SK-N-SH (cell line): ENCODE data around the gene SNAI1. TPM values are rescaled to one million over a fixed set of nuclear protein-coding genes. Genes with fewer than 3 reads are reported as not detected.

ENCODE experiments used
- CTCF ChIA-PET: fragments of 300-600, 350-600 bp; formaldehyde crosslinking; extraction: SDS; loops from one replicate; lab custom pipeline; 2021; lab: Yijun Ruan, JAX
- POLR2A ChIA-PET: fragments of 350-600 bp; sonication (Branson Sonifier 250); formaldehyde crosslinking; extraction: SDS; loops from one replicate; lab custom pipeline; 2020; ENCODE audit warnings: antibody characterized with exemption, inconsistent platforms; lab: Yijun Ruan, JAX
- DNase-seq: peaks from one replicate; pipeline ENCODE4 v3.0.0; 2012
- H2AFZ ChIP-seq: fragments of 200-600 bp; sonication (generic); 2 replicates; pipeline ENCODE4 v1.8.1; 2016; ENCODE audit warnings: antibody characterized with exemption, mild to moderate bottlenecking, low read depth
- H3F3A ChIP-seq: fragments of 200-600 bp; sonication (generic); replicated peaks from 2 replicates; pipeline ENCODE3; 2016; ENCODE audit warnings: antibody characterized with exemption, mild to moderate bottlenecking; ENCODE audit not compliant: insufficient read depth
- H3K27ac ChIP-seq, 2 experiments: fragments of 200-500 bp in 1 of 2; fragments of 200-600 bp in 1 of 2; sonication (Bioruptor generic) in 1 of 2; sonication (generic), shearing (Covaris generic) in 1 of 2; 2 replicates each; pipeline versions ENCODE4 v1.5.1 to v1.6.1; 2014 to 2016; ENCODE audit warnings: low read depth in 2 of 2, inconsistent platforms in 1 of 2, low read length in 1 of 2, mild to moderate bottlenecking in 1 of 2, mixed read lengths in 1 of 2
- H3K27me3 ChIP-seq: fragments of 200-600 bp; sonication (generic), shearing (Covaris generic); 2 replicates; pipeline ENCODE4 v1.6.1; 2016; ENCODE audit warnings: mixed run types; ENCODE audit not compliant: insufficient read depth
- H3K36me3 ChIP-seq, 2 experiments: fragments of 200-500 bp in 1 of 2; fragments of 200-600 bp in 1 of 2; sonication (Bioruptor generic) in 1 of 2; sonication (generic) in 1 of 2; replicated peaks in 1 of 2; 2 replicates each; pipeline versions ENCODE3 to v1.5.1; 2014 to 2016; ENCODE audit warnings: low read length in 1 of 2, mild to moderate bottlenecking in 1 of 2; ENCODE audit not compliant: insufficient read depth in 2 of 2, control insufficient read depth in 1 of 2
- H3K4me1 ChIP-seq, 2 experiments: fragments of 200-500 bp in 1 of 2; fragments of 200-600 bp in 1 of 2; sonication (Bioruptor generic) in 1 of 2; sonication (generic), shearing (Covaris generic) in 1 of 2; 2 replicates each; pipeline versions ENCODE4 v1.5.1 to v1.6.1; 2014 to 2016; ENCODE audit warnings: low read depth in 1 of 2, low read length in 1 of 2, mixed run types in 1 of 2; ENCODE audit not compliant: insufficient read depth in 2 of 2, control insufficient read depth in 1 of 2
- H3K4me2 ChIP-seq: fragments of 200-600 bp; sonication (generic), shearing (Covaris generic); 2 replicates; pipeline ENCODE4 v1.6.1; 2017; ENCODE audit warnings: mixed run types
- H3K4me3 ChIP-seq, 2 experiments: fragments of 200-500 bp in 1 of 2; fragments of 200-600 bp in 1 of 2; sonication (Bioruptor generic) in 1 of 2; sonication (generic), shearing (Covaris generic) in 1 of 2; 2 replicates each; pipeline versions ENCODE4 v1.5.1 to v1.8.1; 2014 to 2016; ENCODE audit warnings: low read depth in 2 of 2, inconsistent platforms in 1 of 2, low read length in 1 of 2, mild to moderate bottlenecking in 1 of 2, mixed read lengths in 1 of 2, moderate library complexity in 1 of 2
- H3K79me2 ChIP-seq: fragments of 200-600 bp; sonication (generic); 2 replicates; pipeline ENCODE4 v1.8.1; 2017; ENCODE audit warnings: mild to moderate bottlenecking; ENCODE audit not compliant: insufficient read depth
- H3K9ac ChIP-seq: fragments of 200-600 bp; sonication (generic); 2 replicates; pipeline ENCODE4 v1.6.1; 2017; ENCODE audit warnings: mixed run types
- H3K9me2 ChIP-seq: fragments of 200-600 bp; sonication (generic); 2 replicates; pipeline ENCODE4 v1.6.1; 2017; ENCODE audit warnings: mixed run types
- H3K9me3 ChIP-seq: fragments of 200-600 bp; sonication (generic); 2 replicates; pipeline ENCODE4 v1.6.1; 2017; ENCODE audit warnings: mixed run types, mild to moderate bottlenecking, moderate library complexity
- H4K20me1 ChIP-seq: fragments of 200-600 bp; sonication (generic); 2 replicates; pipeline ENCODE4 v1.6.1; 2017; ENCODE audit warnings: mild to moderate bottlenecking, mixed run types; ENCODE audit not compliant: insufficient read depth
- ELF1 ChIP-seq: IDR thresholded peaks from 2 replicates; pipeline ENCODE4 v1.4.0; 2012
- EP300 ChIP-seq, 2 experiments: IDR thresholded peaks; 2 replicates each; pipeline versions ENCODE4 v1.4.0 to v1.6.1; 2012; ENCODE audit warnings: borderline replicate concordance in 1 of 2, low read depth in 1 of 2, low read length in 1 of 2
- EZH2phosphoT487 ChIP-seq: fragments of 200-600 bp; sonication (generic); IDR thresholded peaks from 2 replicates; pipeline ENCODE4 v1.6.1; 2017; ENCODE audit warnings: low read depth, mixed run types, mild to moderate bottlenecking, antibody characterized with exemption, moderate library complexity, borderline replicate concordance
- GABPA ChIP-seq: IDR thresholded peaks from 2 replicates; pipeline ENCODE4 v1.4.0; 2012; ENCODE audit warnings: low read depth, mild to moderate bottlenecking
- JUND ChIP-seq: IDR thresholded peaks from 2 replicates; pipeline ENCODE4 v1.4.0; 2012
- NRF1 ChIP-seq: IDR thresholded peaks from 2 replicates; pipeline ENCODE4 v1.6.1; 2012; ENCODE audit warnings: low read depth, mild to moderate bottlenecking, low read length
- RAD21 ChIP-seq: IDR thresholded peaks from 2 replicates; pipeline ENCODE4 v1.6.1; 2012; ENCODE audit warnings: mild to moderate bottlenecking, low read length
- RFX5 ChIP-seq: IDR thresholded peaks from 2 replicates; pipeline ENCODE4 v1.6.1; 2012; ENCODE audit warnings: mild to moderate bottlenecking, improper control_type of control experiment, low read length
- RXRA ChIP-seq: IDR thresholded peaks from 2 replicates; pipeline ENCODE4 v1.4.0; 2012; ENCODE audit warnings: low read depth, mild to moderate bottlenecking, borderline replicate concordance
- SMC3 ChIP-seq: IDR thresholded peaks from 2 replicates; pipeline ENCODE4 v1.6.1; 2012; ENCODE audit warnings: low read depth, low read length, improper control_type of control experiment
- TCF12 ChIP-seq: IDR thresholded peaks from 2 replicates; pipeline ENCODE4 v1.4.0; 2012
- TEAD4 ChIP-seq: IDR thresholded peaks from 2 replicates; pipeline ENCODE4 v1.4.0; 2012; ENCODE audit warnings: mild to moderate bottlenecking, borderline replicate concordance; ENCODE audit not compliant: insufficient read depth
- YY1 ChIP-seq: IDR thresholded peaks from 2 replicates; pipeline ENCODE4 v1.4.0; 2012; ENCODE audit warnings: low read depth, mild to moderate bottlenecking
- WGBS: methylation state at CpG from one replicate; pipeline ENCODE4 v1.1.6; 2017; ENCODE audit warnings: low lambda C conversion rate; 5-methylcytosine and 5-hydroxymethylcytosine counted together
- polyA plus RNA-seq, 3 experiments: library from polyadenylated mRNA; depleted of rRNA; stranded (reverse); fragments of >200 nt; gene quantifications; 2 replicates each; pipeline ENCODE4 v1.2.3, GENCODE V29; 2012
- TF ChIP-seq, protein P1 (sequence below): IDR thresholded peaks from 2 replicates; pipeline ENCODE4; 2012
- TF ChIP-seq, protein P2 (sequence below): fragments of 200-600 bp; sonication (generic); IDR thresholded peaks from 2 replicates; pipeline ENCODE4 v1.6.1; 2017; ENCODE audit warnings: antibody characterized with exemption, mild to moderate bottlenecking, moderate library complexity
- TF ChIP-seq, protein P3 (sequence below): fragments of 150-350 bp; IDR thresholded peaks from 2 replicates; pipeline ENCODE4 v1.6.1; 2016; ENCODE audit warnings: mild to moderate bottlenecking, low read depth, low read length
- TF ChIP-seq, protein P4 (sequence below): IDR thresholded peaks from 2 replicates; pipeline ENCODE4 v1.4.0; 2012; ENCODE audit warnings: low read depth, borderline replicate concordance

The SNAI1 gene
- polyA plus RNA-seq, 1 of the 3 experiments (the other 2 are of a cell fraction), result 6.2 TPM

DNA sequence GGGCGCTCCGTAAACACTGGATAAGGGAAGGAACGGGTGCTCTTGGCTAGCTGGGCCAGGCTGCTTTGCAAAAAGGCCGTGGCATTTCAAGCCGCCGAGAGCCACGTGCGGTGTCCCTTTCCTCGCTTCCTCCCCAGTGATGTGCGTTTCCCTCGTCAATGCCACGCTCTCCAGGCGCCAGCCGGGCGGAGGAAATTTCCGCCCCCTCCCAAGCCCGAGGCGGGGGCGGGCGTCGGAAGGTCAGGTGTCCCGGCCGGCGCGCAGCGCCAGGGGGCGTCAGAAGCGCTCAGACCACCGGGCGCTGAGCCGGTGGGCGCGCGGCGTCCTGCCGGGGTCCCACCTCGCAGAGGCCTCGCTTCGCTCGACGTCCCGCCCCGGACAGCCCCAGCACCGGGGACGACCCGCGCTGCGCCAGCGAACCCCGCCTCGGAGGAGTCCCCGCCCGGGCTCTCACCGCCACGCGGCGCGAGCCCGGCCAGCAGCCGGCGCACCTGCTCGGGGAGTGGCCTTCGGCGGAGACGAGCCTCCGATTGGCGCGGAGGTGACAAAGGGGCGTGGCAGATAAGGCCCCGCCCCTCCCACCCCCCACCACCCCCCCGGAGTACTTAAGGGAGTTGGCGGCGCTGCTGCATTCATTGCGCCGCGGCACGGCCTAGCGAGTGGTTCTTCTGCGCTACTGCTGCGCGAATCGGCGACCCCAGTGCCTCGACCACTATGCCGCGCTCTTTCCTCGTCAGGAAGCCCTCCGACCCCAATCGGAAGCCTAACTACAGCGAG is at the start of gene SNAI1 (continued):
- TF ChIP-seq EZH2phosphoT487 (no peak), RFX5 (no peak), NRF1 (peak; percentile 43; the same call in 1 of the 2 replicates), EP300 (IDR thresholded peaks at IDR 0.05; ENCODE audit: borderline replicate concordance in 1 of 2, low read depth in 1 of 2, low read length in 1 of 2) (no peak), TCF12 (no peak), JUND (no peak), YY1 (no peak), GABPA (no peak)
- TF ChIP-seq, protein P1, sequence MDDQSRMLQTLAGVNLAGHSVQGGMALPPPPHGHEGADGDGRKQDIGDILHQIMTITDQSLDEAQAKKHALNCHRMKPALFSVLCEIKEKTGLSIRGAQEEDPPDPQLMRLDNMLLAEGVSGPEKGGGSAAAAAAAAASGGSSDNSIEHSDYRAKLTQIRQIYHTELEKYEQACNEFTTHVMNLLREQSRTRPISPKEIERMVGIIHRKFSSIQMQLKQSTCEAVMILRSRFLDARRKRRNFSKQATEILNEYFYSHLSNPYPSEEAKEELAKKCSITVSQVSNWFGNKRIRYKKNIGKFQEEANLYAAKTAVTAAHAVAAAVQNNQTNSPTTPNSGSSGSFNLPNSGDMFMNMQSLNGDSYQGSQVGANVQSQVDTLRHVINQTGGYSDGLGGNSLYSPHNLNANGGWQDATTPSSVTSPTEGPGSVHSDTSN, result no peak
- TF ChIP-seq, protein P2, sequence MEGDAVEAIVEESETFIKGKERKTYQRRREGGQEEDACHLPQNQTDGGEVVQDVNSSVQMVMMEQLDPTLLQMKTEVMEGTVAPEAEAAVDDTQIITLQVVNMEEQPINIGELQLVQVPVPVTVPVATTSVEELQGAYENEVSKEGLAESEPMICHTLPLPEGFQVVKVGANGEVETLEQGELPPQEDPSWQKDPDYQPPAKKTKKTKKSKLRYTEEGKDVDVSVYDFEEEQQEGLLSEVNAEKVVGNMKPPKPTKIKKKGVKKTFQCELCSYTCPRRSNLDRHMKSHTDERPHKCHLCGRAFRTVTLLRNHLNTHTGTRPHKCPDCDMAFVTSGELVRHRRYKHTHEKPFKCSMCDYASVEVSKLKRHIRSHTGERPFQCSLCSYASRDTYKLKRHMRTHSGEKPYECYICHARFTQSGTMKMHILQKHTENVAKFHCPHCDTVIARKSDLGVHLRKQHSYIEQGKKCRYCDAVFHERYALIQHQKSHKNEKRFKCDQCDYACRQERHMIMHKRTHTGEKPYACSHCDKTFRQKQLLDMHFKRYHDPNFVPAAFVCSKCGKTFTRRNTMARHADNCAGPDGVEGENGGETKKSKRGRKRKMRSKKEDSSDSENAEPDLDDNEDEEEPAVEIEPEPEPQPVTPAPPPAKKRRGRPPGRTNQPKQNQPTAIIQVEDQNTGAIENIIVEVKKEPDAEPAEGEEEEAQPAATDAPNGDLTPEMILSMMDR, result peak; percentile 61

DNA sequence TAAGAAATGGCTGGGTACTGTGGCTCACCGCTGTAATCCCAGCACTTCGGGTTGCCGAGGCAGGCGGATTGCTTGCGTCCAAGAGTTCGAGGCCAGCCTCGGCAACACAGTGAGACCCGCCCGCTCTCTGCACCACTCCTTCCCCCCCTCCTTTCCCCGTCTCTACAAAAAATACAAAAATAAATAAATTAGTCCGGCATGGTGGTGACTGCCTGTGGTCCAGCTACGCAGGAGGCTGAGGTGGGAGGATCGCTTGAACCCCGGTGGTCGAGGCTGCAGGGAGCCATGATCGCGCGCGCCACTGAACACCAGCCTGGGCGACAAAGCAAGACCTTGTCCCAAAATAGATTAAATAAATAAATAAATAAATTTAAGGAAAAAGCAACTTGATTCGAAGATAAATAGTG is 47.0 kb upstream of the SNAI1 start:
- no peak overlapping the region; a peak in 1 of 4 replicates for H3K27ac ChIP-seq
- CTCF ChIA-PET, result interaction anchor here (1.2 to 3.5 kb wide), 3 partner anchors 21 to 135 kb away, joined by 4 to 24 read pairs (median 13); no protein-coding TSS in a partner anchor

More for the DNA sequence above, 47.0 kb upstream of the SNAI1 start:
- TF ChIP-seq, protein P3, sequence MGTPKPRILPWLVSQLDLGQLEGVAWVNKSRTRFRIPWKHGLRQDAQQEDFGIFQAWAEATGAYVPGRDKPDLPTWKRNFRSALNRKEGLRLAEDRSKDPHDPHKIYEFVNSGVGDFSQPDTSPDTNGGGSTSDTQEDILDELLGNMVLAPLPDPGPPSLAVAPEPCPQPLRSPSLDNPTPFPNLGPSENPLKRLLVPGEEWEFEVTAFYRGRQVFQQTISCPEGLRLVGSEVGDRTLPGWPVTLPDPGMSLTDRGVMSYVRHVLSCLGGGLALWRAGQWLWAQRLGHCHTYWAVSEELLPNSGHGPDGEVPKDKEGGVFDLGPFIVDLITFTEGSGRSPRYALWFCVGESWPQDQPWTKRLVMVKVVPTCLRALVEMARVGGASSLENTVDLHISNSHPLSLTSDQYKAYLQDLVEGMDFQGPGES, result no peak
- TF ChIP-seq, protein P4, sequence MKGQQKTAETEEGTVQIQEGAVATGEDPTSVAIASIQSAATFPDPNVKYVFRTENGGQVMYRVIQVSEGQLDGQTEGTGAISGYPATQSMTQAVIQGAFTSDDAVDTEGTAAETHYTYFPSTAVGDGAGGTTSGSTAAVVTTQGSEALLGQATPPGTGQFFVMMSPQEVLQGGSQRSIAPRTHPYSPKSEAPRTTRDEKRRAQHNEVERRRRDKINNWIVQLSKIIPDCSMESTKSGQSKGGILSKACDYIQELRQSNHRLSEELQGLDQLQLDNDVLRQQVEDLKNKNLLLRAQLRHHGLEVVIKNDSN, result no peak
- TF ChIP-seq GABPA (no peak), SMC3 (no peak), RXRA (no peak), YY1 (no peak), RAD21 (no peak), TEAD4 (no peak), ELF1 (no peak), TCF12 (no peak)
- peak overlapping the region; percentile 74 to 90 for H3K4me3 ChIP-seq
- no peaks in the 10 kb centered on the region for H3K9me2 ChIP-seq
- H3K9ac ChIP-seq, result peak overlapping the region; percentile 52
- no peaks in the 10 kb centered on the region for H3K27me3 ChIP-seq
- H4K20me1 ChIP-seq, result peaks cover 18% of the 10 kb centered on the region
- POLR2A ChIA-PET, result no interaction called here
- H3K4me1 ChIP-seq, result peaks cover 18 to 21% of the 10 kb centered on the region in 2 experiments; a peak in 3 of 4 replicates
- peaks cover 46% of the 10 kb centered on the region for H3K79me2 ChIP-seq
- peaks cover 6 to 12% of the 10 kb centered on the region in 2 experiments for H3K36me3 ChIP-seq
- H3K4me2 ChIP-seq, result peak overlapping the region; percentile 72
- peak overlapping the region; percentile 100 for H2AFZ ChIP-seq
- peak; percentile 33 for DNase-seq
- H3F3A ChIP-seq, result peaks cover 17% of the 10 kb centered on the region
- H3K9me3 ChIP-seq, result no peaks in the 10 kb centered on the region
- 5% methylated on average over 21 of the region's 21 CpGs for WGBS
